NCI-H345 treated with DMSO at 0.1 percent for 48 hours (cell line): Measurements from ENCODE around the gene PHKG2.
A peak's percentile ranks its signal among the peaks of the same experiment; 100 is the strongest.

Experiments used
- DNase-seq: peaks from one replicate; lab custom pipeline; 2025; ENCODE audit not compliant: unreplicated experiment; lab: John Stamatoyannopoulos, UW

PHKG2 gene

GRCh38 chr16:30773826-30774225 lies 25.6 kb downstream of the PHKG2 start:
- DNase-seq: no peak

GRCh38 chr16:30774367-30775130 lies 26.3 kb downstream of the PHKG2 start:
- no peak for DNase-seq

- no peak for DNase-seq
Measured at GRCh38 chr16:30775131-30775391, 26.8 kb downstream of the PHKG2 start.

GRCh38 chr16:30775392-30776188 lies 27.4 kb downstream of the PHKG2 start:
- DNase-seq: no peak

- no peak for DNase-seq
Measured at GRCh38 chr16:30777591-30778297, 29.5 kb downstream of the PHKG2 start.

- DNase-seq: no peak
Measured at GRCh38 chr16:30778549-30779244, 30.5 kb downstream of the PHKG2 start.

- no peak for DNase-seq
Measured at GRCh38 chr16:30779596-30779995, 31.4 kb downstream of the PHKG2 start.

- DNase-seq: no peak
Measured at GRCh38 chr16:30780021-30780420, 31.8 kb downstream of the PHKG2 start.

- no peak for DNase-seq
Measured at GRCh38 chr16:30780549-30780948, 32.3 kb downstream of the PHKG2 start.

- no peak for DNase-seq
Measured at GRCh38 chr16:30782486-30783279, 34.5 kb downstream of the PHKG2 start.

GRCh38 chr16:30783280-30784109 lies 35.3 kb downstream of the PHKG2 start:
- DNase-seq: no peak

GRCh38 chr16:30784215-30784614 lies 36.0 kb downstream of the PHKG2 start:
- no peak for DNase-seq

- DNase-seq: no peak
Measured at GRCh38 chr16:30785126-30786106, 37.2 kb downstream of the PHKG2 start.

- peak; percentile 22 for DNase-seq
Measured at GRCh38 chr16:30786115-30786935, 38.1 kb downstream of the PHKG2 start.

GRCh38 chr16:30786936-30787612 lies 38.8 kb downstream of the PHKG2 start, which contains the start of gene ZNF629:
TSS of gene ZNF629 (minus strand) at chr16:30787205. CDS start at chr16:30784482, 2,723 bp downstream.
- DNase-seq: peak; percentile 42

GRCh38 chr16:30787613-30788378 lies 39.6 kb downstream of the PHKG2 start:
- no peak for DNase-seq
